ENCODE results near the gene CACNA2D1. TPM values are rescaled to one million over a fixed set of nuclear protein-coding genes. Genes with fewer than 3 reads are reported as not detected.
"Not testable (repeated sequence)": the region's sequence is repeated elsewhere in the genome, so short reads cannot be mapped to it uniquely, and the experiment has no call there.

CACNA2D1 gene
- total and polyA plus RNA-seq, 2 donors (not counting 1 experiment from before 2014, with no cell fraction given) = 31.7 to 64.4 TPM

- Histone ChIP-seq H3K9ac (ENCODE audit: insufficient read depth, low read length) (no peak overlapping the region), H3K4me2 (ENCODE audit: extremely low read depth, insufficient read depth, low read length) (peak overlapping the region; percentile 45), H4K20me1 (ENCODE audit: control insufficient read depth, extremely low read depth, insufficient read depth, low read length) (no peaks in the 10 kb centered on the region), H3K9me3 (ENCODE audit: control insufficient read depth, insufficient read depth, low read depth, low read length) (no peaks in the 10 kb centered on the region), H3K27ac (ENCODE audit: insufficient read depth, low read length) (no peak overlapping the region), H3K36me3 (ENCODE audit: control insufficient read depth, insufficient read depth, low read length) (no peaks in the 10 kb centered on the region), H3K79me2 (ENCODE audit: control insufficient read depth, insufficient read depth, low read length) (no peaks in the 10 kb centered on the region), H3K4me3 (replicated peaks in 1 of 4; ENCODE audit: control extremely low read depth in 1 of 4, insufficient read depth in 1 of 4, low read depth in 3 of 4, low read length in 4 of 4) (no peak overlapping the region), H3K4me1 (ENCODE audit: control insufficient read depth, extremely low read depth, insufficient read depth, low read length) (no peaks in the 10 kb centered on the region), H2AFZ (ENCODE audit: low read length) (no peak overlapping the region), H3K27me3 (ENCODE audit: control insufficient read depth, insufficient read depth, low read length) (no peaks in the 10 kb centered on the region)
- TF ChIP-seq CTCF (conservative IDR thresholded peaks at IDR 0.05 in 1 of 2, IDR thresholded peaks at IDR 0.05 in 1 of 2; ENCODE audit: low read depth in 1 of 2, low read length in 2 of 2) (no peak), EZH2 (IDR thresholded peaks at IDR 0.05; ENCODE audit: low read length, missing control alignments) (no peak)
- DNase-seq (ENCODE audit: low read depth in 2 of 2) = peak; percentile 56 to 90
These were observed 302.1 kb downstream of the CACNA2D1 start for GRCh38 chr7:82141427-82141826.

- not testable (repeated sequence) for H3K79me2 ChIP-seq (ENCODE audit: control insufficient read depth, insufficient read depth, low read length); H3K4me3 ChIP-seq (replicated peaks in 1 of 4; ENCODE audit: control extremely low read depth in 1 of 4, insufficient read depth in 1 of 4, low read depth in 3 of 4, low read length in 4 of 4); H3K9ac ChIP-seq (ENCODE audit: insufficient read depth, low read length); H3K4me1 ChIP-seq (ENCODE audit: control insufficient read depth, extremely low read depth, insufficient read depth, low read length); H3K27ac ChIP-seq (ENCODE audit: insufficient read depth, low read length); H3K36me3 ChIP-seq (ENCODE audit: control insufficient read depth, insufficient read depth, low read length); H3K4me2 ChIP-seq (ENCODE audit: extremely low read depth, insufficient read depth, low read length); H4K20me1 ChIP-seq (ENCODE audit: control insufficient read depth, extremely low read depth, insufficient read depth, low read length); H3K27me3 ChIP-seq (ENCODE audit: control insufficient read depth, insufficient read depth, low read length); DNase-seq (ENCODE audit: low read depth in 2 of 2); H2AFZ ChIP-seq (ENCODE audit: low read length); H3K9me3 ChIP-seq (ENCODE audit: control insufficient read depth, insufficient read depth, low read depth, low read length)
These were observed 303.0 kb downstream of the CACNA2D1 start for GRCh38 chr7:82140608-82141007.

- Histone ChIP-seq H3K27ac (ENCODE audit: insufficient read depth, low read length) (peak overlapping the region; percentile 13), H3K36me3 (ENCODE audit: control insufficient read depth, insufficient read depth, low read length) (no peaks in the 10 kb centered on the region), H3K9ac (ENCODE audit: insufficient read depth, low read length) (no peak overlapping the region), H4K20me1 (ENCODE audit: control insufficient read depth, extremely low read depth, insufficient read depth, low read length) (no peaks in the 10 kb centered on the region), H3K4me2 (ENCODE audit: extremely low read depth, insufficient read depth, low read length) (no peak overlapping the region), H3K27me3 (ENCODE audit: control insufficient read depth, insufficient read depth, low read length) (no peaks in the 10 kb centered on the region), H2AFZ (ENCODE audit: low read length) (no peak overlapping the region), H3K4me1 (ENCODE audit: control insufficient read depth, extremely low read depth, insufficient read depth, low read length) (no peaks in the 10 kb centered on the region), H3K4me3 (replicated peaks in 1 of 4; ENCODE audit: control extremely low read depth in 1 of 4, insufficient read depth in 1 of 4, low read depth in 3 of 4, low read length in 4 of 4) (no peak overlapping the region), H3K9me3 (ENCODE audit: control insufficient read depth, insufficient read depth, low read depth, low read length) (no peaks in the 10 kb centered on the region), H3K79me2 (ENCODE audit: control insufficient read depth, insufficient read depth, low read length) (no peaks in the 10 kb centered on the region)
- peak; percentile 5 to 57 for DNase-seq (ENCODE audit: low read depth in 2 of 2)
- TF ChIP-seq EZH2 (IDR thresholded peaks at IDR 0.05; ENCODE audit: low read length, missing control alignments) (no peak), CTCF (conservative IDR thresholded peaks at IDR 0.05 in 1 of 2, IDR thresholded peaks at IDR 0.05 in 1 of 2; ENCODE audit: low read depth in 1 of 2, low read length in 2 of 2) (no peak)
These were observed 312.4 kb downstream of the CACNA2D1 start for GRCh38 chr7:82131215-82131614.

Data from fibroblast of lung (primary cell).